Endothelial cell of umbilical vein (primary cell): Measurements from ENCODE around the gene GSC2. TPM values are rescaled to one million over a fixed set of nuclear protein-coding genes. Genes with fewer than 3 reads are reported as not detected.

ENCODE experiments used
- BruUV-seq: library from RNA; stranded (reverse); fragments of 400-500 nt; replicated peaks from 2 replicates; lab custom pipeline; 2021; lab: Mats Ljungman, UMichigan
- CTCF ChIA-PET: fragments of 300-600, 350-600 bp; sonication (Branson Sonifier 250); formaldehyde crosslinking; loops from one replicate; lab custom pipeline; 2021; ENCODE audit warnings: antibody characterized with exemption, inconsistent platforms; lab: Charles Lee
- POLR2A ChIA-PET: fragments of 300-600, 350-600 bp; sonication (Branson Sonifier 250); formaldehyde crosslinking; loops from one replicate; lab custom pipeline; 2021; ENCODE audit warnings: antibody characterized with exemption, inconsistent platforms; lab: Charles Lee
- DNase-seq: peaks from one replicate; pipeline ENCODE4 v3.0.0-alpha.2; 2011; ENCODE audit warnings: low read depth, low spot score
- FAIRE-seq: peaks from 2 replicates; lab custom pipeline; 2011; peaks lifted over from hg19 to GRCh38; lab: Jason Lieb, UNC
- H2AFZ ChIP-seq: 2 replicates; pipeline ENCODE4 v1.6.0; 2012; ENCODE audit warnings: low read depth, low read length, control low read depth, inconsistent platforms
- H3K27ac ChIP-seq: 2 replicates; pipeline ENCODE4 v1.5.1; 2011; ENCODE audit warnings: low read depth, mild to moderate bottlenecking, control low read depth, low read length, moderate library complexity; ENCODE audit not compliant: insufficient read depth
- H3K27me3 ChIP-seq, 2 experiments: 2 replicates each; pipeline versions ENCODE4 v1.6.0 to v1.6.1; 2011; ENCODE audit warnings: low read length in 2 of 2, mixed read lengths in 1 of 2; ENCODE audit not compliant: control insufficient read depth in 2 of 2, insufficient read depth in 2 of 2
- H3K36me3 ChIP-seq, 2 experiments: 2 replicates in 1 of 2; 3 replicates in 1 of 2; pipeline ENCODE4 v1.5.1; 2011; ENCODE audit warnings: low read length in 2 of 2, mild to moderate bottlenecking in 1 of 2, moderate library complexity in 1 of 2; ENCODE audit not compliant: control insufficient read depth in 2 of 2, insufficient read depth in 2 of 2; ENCODE audit errors: extremely low read depth in 1 of 2
- H3K4me1 ChIP-seq: 3 replicates; pipeline ENCODE4 v1.5.1; 2011; ENCODE audit warnings: mild to moderate bottlenecking, low read length; ENCODE audit not compliant: control insufficient read depth, insufficient read depth; ENCODE audit errors: extremely low read depth
- H3K4me2 ChIP-seq: 2 replicates; pipeline ENCODE4 v1.6.1; 2011; ENCODE audit warnings: low read length, control low read depth, mixed read lengths; ENCODE audit not compliant: insufficient read depth
- H3K4me3 ChIP-seq, 3 experiments: fragments of 200-600 bp in 1 of 3; sonication (generic), shearing (Covaris generic) in 1 of 3; replicated peaks in 1 of 3; 2 replicates each; pipeline ENCODE4 v1.5.1; 2011 to 2016; ENCODE audit warnings: control low read depth in 3 of 3, low read length in 3 of 3, mild to moderate bottlenecking in 2 of 3, inconsistent platforms in 1 of 3, low read depth in 1 of 3, moderate library complexity in 1 of 3; ENCODE audit not compliant: insufficient read depth in 1 of 3
- H3K79me2 ChIP-seq: 2 replicates; pipeline ENCODE4 v1.6.0; 2012; ENCODE audit warnings: low read length, inconsistent platforms; ENCODE audit not compliant: control insufficient read depth, insufficient read depth
- H3K9ac ChIP-seq: replicated peaks from 2 replicates; pipeline ENCODE3; 2011; ENCODE audit warnings: low read length, control low read depth; ENCODE audit not compliant: insufficient read depth; ENCODE audit errors: extremely low read depth
- H3K9me1 ChIP-seq: replicated peaks from 3 replicates; pipeline ENCODE4 v1.6.0; 2011; ENCODE audit warnings: mild to moderate bottlenecking, low read length; ENCODE audit not compliant: control insufficient read depth, insufficient read depth; ENCODE audit errors: extremely low read depth
- H3K9me3 ChIP-seq: replicated peaks from 2 replicates; pipeline ENCODE4 v1.5.1; 2012; ENCODE audit warnings: low read length, inconsistent platforms; ENCODE audit not compliant: control insufficient read depth, insufficient read depth
- H4K20me1 ChIP-seq: replicated peaks from 2 replicates; pipeline ENCODE3; 2011; ENCODE audit warnings: mild to moderate bottlenecking, low read length; ENCODE audit not compliant: control insufficient read depth, insufficient read depth; ENCODE audit errors: extremely low read depth
- CTCF ChIP-seq, 2 donors: IDR thresholded peaks; 1 replicate in 1 of 2; 2 replicates in 1 of 2; pipeline ENCODE4 v1.5.1; 2011; ENCODE audit warnings: low read length in 2 of 2, mild to moderate bottlenecking in 2 of 2, moderate library complexity in 2 of 2, control low read depth in 1 of 2, inconsistent platforms in 1 of 2, low read depth in 1 of 2; ENCODE audit not compliant: insufficient read depth in 1 of 2; ENCODE audit errors: extremely low read depth in 1 of 2
- EZH2 ChIP-seq: IDR thresholded peaks from 2 replicates; pipeline ENCODE4 v1.6.1; 2012; ENCODE audit warnings: borderline replicate concordance, low read depth, mild to moderate bottlenecking, moderate library complexity, low read length, inconsistent platforms; ENCODE audit not compliant: severe bottlenecking
- FOS ChIP-seq: IDR thresholded peaks from 2 replicates; pipeline ENCODE4 v1.6.1; 2011; ENCODE audit warnings: mild to moderate bottlenecking, low read length, moderate library complexity, borderline replicate concordance; ENCODE audit not compliant: insufficient read depth
- GATA2 ChIP-seq: IDR thresholded peaks from 2 replicates; pipeline ENCODE4 v1.7.0; 2011; ENCODE audit warnings: low read depth, mild to moderate bottlenecking, moderate library complexity, mixed read lengths, low read length; ENCODE audit not compliant: insufficient read length, insufficient read depth
- JUN ChIP-seq: IDR thresholded peaks from 2 replicates; pipeline ENCODE4 v1.6.1; 2011; ENCODE audit warnings: borderline replicate concordance, low read depth; ENCODE audit not compliant: insufficient read length, insufficient read depth
- MAX ChIP-seq: IDR thresholded peaks from 2 replicates; pipeline ENCODE4 v1.6.1; 2011; ENCODE audit not compliant: insufficient read depth, insufficient read length
- MYC ChIP-seq: IDR thresholded peaks from one replicate; pipeline ENCODE4 v1.6.1; 2011; ENCODE audit warnings: mild to moderate bottlenecking, low read depth, low read length
- POLR2A ChIP-seq: IDR thresholded peaks from 2 replicates; pipeline ENCODE4 v1.6.1; 2012; ENCODE audit warnings: low read depth, mild to moderate bottlenecking, control low read depth, low read length
- POLR2AphosphoS5 ChIP-seq: IDR thresholded peaks from 2 replicates; pipeline ENCODE4 v1.6.1; 2012; ENCODE audit warnings: low read depth, mild to moderate bottlenecking, control low read depth, low read length, moderate library complexity; ENCODE audit not compliant: insufficient read depth
- dilution Hi-C: fragments of 300-500 bp; cut with MboI; formaldehyde crosslinking; loops from one replicate; pipeline ENCODE4 v1.15.0; 2019; ENCODE audit warnings: low sequenced_read_pairs; ENCODE audit not compliant: extremely low pct_ligation_motif_present
- intact Hi-C: fragments of 100-400 bp; cut with micrococcal nuclease; formaldehyde crosslinking; loops from one replicate; pipeline ENCODE4 v1.10.0; 2022
- polyA plus RNA-seq, 4 experiments: library from polyadenylated mRNA; depleted of rRNA in 3 of 4; stranded (reverse) in 3 of 4; unstranded in 1 of 4; fragments of >200 nt; gene quantifications; 2 replicates each; pipeline versions ENCODE4 v1.2.1 to v1.2.3, GENCODE V29; 2011 to 2012; ENCODE audit warnings: missing spikeins in 1 of 4
- total RNA-seq: library from RNA; stranded (reverse); gene quantifications from 2 replicates; pipeline ENCODE4 v1.2.3, GENCODE V29; 2021

Gene GSC2
- total and polyA plus RNA-seq, 2 donors (not counting 3 experiments of a cell fraction or from before 2014, with no cell fraction given), result not detected

GRCh38 chr22:19110646-19111045, 39.4 kb downstream of the GSC2 start:
- Histone ChIP-seq H3K4me3 (no peak overlapping the region), H3K79me2 (peaks cover 66% of the 10 kb centered on the region), H3K4me1 (no peaks in the 10 kb centered on the region), H3K27me3 (no peaks in the 10 kb centered on the region), H2AFZ (no peak overlapping the region), H3K9ac (no peak overlapping the region), H4K20me1 (peaks cover 3% of the 10 kb centered on the region), H3K9me3 (no peaks in the 10 kb centered on the region), H3K9me1 (no peaks in the 10 kb centered on the region), H3K4me2 (no peak overlapping the region), H3K27ac (no peak overlapping the region), H3K36me3 (no peaks in the 10 kb centered on the region)
- BruUV-seq, result no TSS peak
- ChIA-PET CTCF (interaction anchor here (1.3 to 1.5 kb wide), 2 partner anchors 34 to 46 kb away, joined by 3 to 4 read pairs; partner anchors contain the start of gene ESS2), POLR2A (no interaction called here)
- TF ChIP-seq POLR2A (no peak), MYC (no peak), EZH2 (no peak), FOS (no peak), CTCF (IDR thresholded peaks at IDR 0.05; ENCODE audit: extremely low read depth in 1 of 2, insufficient read depth in 1 of 2, low read depth in 1 of 2, low read length in 2 of 2) (no peak), MAX (no peak), GATA2 (no peak), POLR2AphosphoS5 (no peak), JUN (no peak)
- DNase-seq, result no peak
- dilution Hi-C loops (no loop called here), intact Hi-C loops (no loop called here)
- FAIRE-seq, result no peak
